ENCODE data around the gene CADM1. TPM values are rescaled to one million over a fixed set of nuclear protein-coding genes. Genes with fewer than 3 reads are reported as not detected.

CADM1 gene
- total and polyA plus RNA-seq, 9 of the 15 experiments (the other 6 are each of a cell fraction or from before 2014, with no cell fraction given) = 0.42 TPM; not detected in 8

- WGBS (ENCODE audit: insufficient coverage, low coverage, missing lambda C conversion rate) = 0% methylated on average over 1 of the region's 1 CpG
- no TSS peak for BruUV-seq (replicated peaks)
- no peaks in the 10 kb centered on the region for H3K36me3 ChIP-seq (ENCODE audit: control insufficient read depth, insufficient read depth, low read length)
- no peak for DNase-seq (ENCODE audit: extremely low read depth in 1 of 4, low spot score in 3 of 4)
- H3K27me3 ChIP-seq (ENCODE audit: control insufficient read depth in 2 of 2, insufficient read depth in 2 of 2, low read length in 2 of 2) = no peaks in the 10 kb centered on the region
- H3K79me2 ChIP-seq (ENCODE audit: control insufficient read depth, insufficient read depth, low read length) = no peaks in the 10 kb centered on the region
- H3K4me3 ChIP-seq = no peak overlapping the region
- ChIA-PET POLR2A (no interaction called here), CTCF (ENCODE audit: low intra/inter-chr PET ratio) (no interaction called here)
- no peak overlapping the region for H3K9ac ChIP-seq (ENCODE audit: insufficient read depth in 1 of 2, low read depth in 2 of 2, low read length in 2 of 2)
- no peak overlapping the region for H3K27ac ChIP-seq (ENCODE audit: extremely low read depth, low read depth, low read length)
- no peak for ATAC-seq
- no peak overlapping the region for H2AFZ ChIP-seq (ENCODE audit: low read depth, low read length)
- H3K9me1 ChIP-seq (ENCODE audit: control insufficient read depth, insufficient read depth, low read length) = no peaks in the 10 kb centered on the region
- in situ Hi-C loops (cut with MboI) (no loop called here), intact Hi-C loops (cut with micrococcal nuclease) (no loop called here)
- H3K9me3 ChIP-seq (replicated peaks; ENCODE audit: control insufficient read depth, insufficient read depth, low read depth, low read length) = no peaks in the 10 kb centered on the region
- H3K4me2 ChIP-seq (ENCODE audit: insufficient read depth, low read length) = no peak overlapping the region
- H3K4me1 ChIP-seq (replicated peaks in 1 of 2; ENCODE audit: control insufficient read depth in 2 of 2, insufficient read depth in 2 of 2, low read length in 2 of 2) = no peaks in the 10 kb centered on the region
- no peaks in the 10 kb centered on the region for H4K20me1 ChIP-seq (replicated peaks; ENCODE audit: control insufficient read depth, insufficient read depth, low read length)
- TF ChIP-seq GMEB1 (CRISPR knock-in tag; IDR thresholded peaks at IDR 0.05) (no peak), CGGBP1 (CRISPR knock-in tag; IDR thresholded peaks at IDR 0.05) (no peak), SMARCA4 (IDR thresholded peaks at IDR 0.05) (no peak), ZNF644 (tag; IDR thresholded peaks at IDR 0.05; ENCODE audit: low read depth) (no peak), SNIP1 (IDR thresholded peaks at IDR 0.05; ENCODE audit: low read depth) (no peak), BCLAF1 (IDR thresholded peaks at IDR 0.05; ENCODE audit: borderline replicate concordance in 1 of 2, control insufficient read depth in 1 of 2, low read depth in 2 of 2, low read length in 1 of 2) (no peak), ESRRB (CRISPR knock-in tag; IDR thresholded peaks at IDR 0.05; ENCODE audit: borderline replicate concordance) (no peak), ZSCAN32 (CRISPR knock-in tag; IDR thresholded peaks at IDR 0.05) (no peak), L3MBTL2 (IDR thresholded peaks at IDR 0.05) (no peak), ZNF184 (CRISPR knock-in tag; IDR thresholded peaks at IDR 0.05) (no peak), ZNF398 (CRISPR knock-in tag; IDR thresholded peaks at IDR 0.05) (no peak), NR4A1 (CRISPR knock-in tag; IDR thresholded peaks at IDR 0.05) (no peak), NR4A1 (tag; IDR thresholded peaks at IDR 0.05) (no peak), HNRNPUL1 (IDR thresholded peaks at IDR 0.05; ENCODE audit: low read length) (no peak)
- FAIRE-seq = no peak
Measured at GRCh38 chr11:115430345-115430744, 73.9 kb downstream of the CADM1 start.

Data from K562 (cell line).